Endothelial cell of umbilical vein (primary cell): ENCODE results near the gene RSPH1. TPM values are rescaled to one million over a fixed set of nuclear protein-coding genes. Genes with fewer than 3 reads are reported as not detected.

ENCODE experiments used
- BruUV-seq: library from RNA; stranded (reverse); fragments of 400-500 nt; replicated peaks from 2 replicates; lab custom pipeline; 2021; lab: Mats Ljungman, UMichigan
- CTCF ChIA-PET: fragments of 300-600, 350-600 bp; sonication (Branson Sonifier 250); formaldehyde crosslinking; loops from one replicate; lab custom pipeline; 2021; ENCODE audit warnings: antibody characterized with exemption, inconsistent platforms; lab: Charles Lee
- POLR2A ChIA-PET: fragments of 300-600, 350-600 bp; sonication (Branson Sonifier 250); formaldehyde crosslinking; loops from one replicate; lab custom pipeline; 2021; ENCODE audit warnings: antibody characterized with exemption, inconsistent platforms; lab: Charles Lee
- DNase-seq: peaks from one replicate; pipeline ENCODE4 v3.0.0-alpha.2; 2011; ENCODE audit warnings: low read depth, low spot score
- FAIRE-seq: peaks from 2 replicates; lab custom pipeline; 2011; peaks lifted over from hg19 to GRCh38; lab: Jason Lieb, UNC
- H2AFZ ChIP-seq: 2 replicates; pipeline ENCODE4 v1.6.0; 2012; ENCODE audit warnings: low read depth, low read length, control low read depth, inconsistent platforms
- H3K27ac ChIP-seq: 2 replicates; pipeline ENCODE4 v1.5.1; 2011; ENCODE audit warnings: low read depth, mild to moderate bottlenecking, control low read depth, low read length, moderate library complexity; ENCODE audit not compliant: insufficient read depth
- H3K27me3 ChIP-seq, 2 experiments: 2 replicates each; pipeline versions ENCODE4 v1.6.0 to v1.6.1; 2011; ENCODE audit warnings: low read length in 2 of 2, mixed read lengths in 1 of 2; ENCODE audit not compliant: control insufficient read depth in 2 of 2, insufficient read depth in 2 of 2
- H3K36me3 ChIP-seq, 2 experiments: 2 replicates in 1 of 2; 3 replicates in 1 of 2; pipeline ENCODE4 v1.5.1; 2011; ENCODE audit warnings: low read length in 2 of 2, mild to moderate bottlenecking in 1 of 2, moderate library complexity in 1 of 2; ENCODE audit not compliant: control insufficient read depth in 2 of 2, insufficient read depth in 2 of 2; ENCODE audit errors: extremely low read depth in 1 of 2
- H3K4me1 ChIP-seq: 3 replicates; pipeline ENCODE4 v1.5.1; 2011; ENCODE audit warnings: mild to moderate bottlenecking, low read length; ENCODE audit not compliant: control insufficient read depth, insufficient read depth; ENCODE audit errors: extremely low read depth
- H3K4me2 ChIP-seq: 2 replicates; pipeline ENCODE4 v1.6.1; 2011; ENCODE audit warnings: low read length, control low read depth, mixed read lengths; ENCODE audit not compliant: insufficient read depth
- H3K4me3 ChIP-seq, 3 experiments: fragments of 200-600 bp in 1 of 3; sonication (generic), shearing (Covaris generic) in 1 of 3; replicated peaks in 1 of 3; 2 replicates each; pipeline ENCODE4 v1.5.1; 2011 to 2016; ENCODE audit warnings: control low read depth in 3 of 3, low read length in 3 of 3, mild to moderate bottlenecking in 2 of 3, inconsistent platforms in 1 of 3, low read depth in 1 of 3, moderate library complexity in 1 of 3; ENCODE audit not compliant: insufficient read depth in 1 of 3
- H3K79me2 ChIP-seq: 2 replicates; pipeline ENCODE4 v1.6.0; 2012; ENCODE audit warnings: low read length, inconsistent platforms; ENCODE audit not compliant: control insufficient read depth, insufficient read depth
- H3K9ac ChIP-seq: replicated peaks from 2 replicates; pipeline ENCODE3; 2011; ENCODE audit warnings: low read length, control low read depth; ENCODE audit not compliant: insufficient read depth; ENCODE audit errors: extremely low read depth
- H3K9me1 ChIP-seq: replicated peaks from 3 replicates; pipeline ENCODE4 v1.6.0; 2011; ENCODE audit warnings: mild to moderate bottlenecking, low read length; ENCODE audit not compliant: control insufficient read depth, insufficient read depth; ENCODE audit errors: extremely low read depth
- H3K9me3 ChIP-seq: replicated peaks from 2 replicates; pipeline ENCODE4 v1.5.1; 2012; ENCODE audit warnings: low read length, inconsistent platforms; ENCODE audit not compliant: control insufficient read depth, insufficient read depth
- H4K20me1 ChIP-seq: replicated peaks from 2 replicates; pipeline ENCODE3; 2011; ENCODE audit warnings: mild to moderate bottlenecking, low read length; ENCODE audit not compliant: control insufficient read depth, insufficient read depth; ENCODE audit errors: extremely low read depth
- FOS ChIP-seq: IDR thresholded peaks from 2 replicates; pipeline ENCODE4 v1.6.1; 2011; ENCODE audit warnings: mild to moderate bottlenecking, low read length, moderate library complexity, borderline replicate concordance; ENCODE audit not compliant: insufficient read depth
- MYC ChIP-seq: IDR thresholded peaks from one replicate; pipeline ENCODE4 v1.6.1; 2011; ENCODE audit warnings: mild to moderate bottlenecking, low read depth, low read length
- POLR2A ChIP-seq: IDR thresholded peaks from 2 replicates; pipeline ENCODE4 v1.6.1; 2012; ENCODE audit warnings: low read depth, mild to moderate bottlenecking, control low read depth, low read length
- POLR2AphosphoS5 ChIP-seq: IDR thresholded peaks from 2 replicates; pipeline ENCODE4 v1.6.1; 2012; ENCODE audit warnings: low read depth, mild to moderate bottlenecking, control low read depth, low read length, moderate library complexity; ENCODE audit not compliant: insufficient read depth
- dilution Hi-C: fragments of 300-500 bp; cut with MboI; formaldehyde crosslinking; loops from one replicate; pipeline ENCODE4 v1.15.0; 2019; ENCODE audit warnings: low sequenced_read_pairs; ENCODE audit not compliant: extremely low pct_ligation_motif_present
- intact Hi-C: fragments of 100-400 bp; cut with micrococcal nuclease; formaldehyde crosslinking; loops from one replicate; pipeline ENCODE4 v1.10.0; 2022
- polyA plus RNA-seq, 4 experiments: library from polyadenylated mRNA; depleted of rRNA in 3 of 4; stranded (reverse) in 3 of 4; unstranded in 1 of 4; fragments of >200 nt; gene quantifications; 2 replicates each; pipeline versions ENCODE4 v1.2.1 to v1.2.3, GENCODE V29; 2011 to 2012; ENCODE audit warnings: missing spikeins in 1 of 4
- total RNA-seq: library from RNA; stranded (reverse); gene quantifications from 2 replicates; pipeline ENCODE4 v1.2.3, GENCODE V29; 2021
- TF ChIP-seq, protein P1 (sequence below): IDR thresholded peaks from 2 replicates; pipeline ENCODE4 v1.6.1; 2011; ENCODE audit not compliant: insufficient read depth, insufficient read length

RSPH1 gene
- total and polyA plus RNA-seq, 2 donors (not counting 3 experiments of a cell fraction or from before 2014, with no cell fraction given) = 0.08 TPM; not detected in 1

DNA sequence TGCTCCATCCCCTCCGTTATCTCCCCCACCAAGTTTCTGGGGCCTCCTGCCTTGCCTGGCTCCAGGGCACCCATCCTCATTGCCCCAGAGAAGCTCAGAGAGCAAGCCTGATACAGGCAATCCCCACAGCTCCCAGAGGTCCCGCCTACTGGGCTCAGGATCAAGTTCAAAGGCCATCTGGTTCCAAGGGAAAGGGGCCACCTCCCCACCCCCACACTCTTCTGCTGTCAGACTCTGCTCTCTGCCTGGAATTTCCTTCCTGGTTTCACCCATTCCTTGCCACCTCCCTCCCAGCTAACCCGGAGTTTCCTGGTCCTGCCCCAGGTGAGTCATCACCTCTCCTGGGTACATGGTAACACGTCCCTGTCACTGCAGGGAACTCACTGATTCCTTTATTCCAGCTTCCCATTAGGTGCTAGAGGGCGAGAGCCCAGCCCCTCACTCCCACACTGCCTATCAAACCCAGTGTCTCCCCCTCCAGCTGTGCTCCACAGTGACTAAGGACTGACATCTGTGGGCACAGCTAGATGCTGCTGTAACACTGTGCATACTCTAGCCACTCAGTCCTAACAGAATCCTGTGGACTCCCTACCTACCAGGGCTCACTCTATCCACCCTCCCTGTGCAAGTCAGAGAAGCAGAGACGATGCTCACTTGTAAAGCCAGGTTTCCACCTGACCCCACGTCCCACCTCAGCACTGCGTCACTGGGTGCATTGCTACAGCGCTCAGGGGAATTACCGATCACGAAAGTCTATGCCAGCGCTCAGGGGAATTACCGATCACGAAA lies 21.8 kb downstream of the RSPH1 start:
- Histone ChIP-seq H3K36me3 (no peaks in the 10 kb centered on the region), H3K27ac (no peak overlapping the region), H2AFZ (peak overlapping the region; percentile 64), H3K4me1 (peaks cover 12% of the 10 kb centered on the region), H4K20me1 (no peaks in the 10 kb centered on the region), H3K9me3 (no peaks in the 10 kb centered on the region), H3K27me3 (peaks cover 0 to 7% of the 10 kb centered on the region in 2 experiments), H3K79me2 (no peaks in the 10 kb centered on the region), H3K9ac (no peak overlapping the region), H3K4me2 (peak overlapping the region; percentile 3), H3K4me3 (no peak overlapping the region), H3K9me1 (no peaks in the 10 kb centered on the region)
- peak; percentile 25 for DNase-seq
- ChIA-PET POLR2A (no interaction called here), CTCF (interaction anchor here (0.8 kb wide), 1 partner anchor 21 kb away, joined by 3 read pairs; no protein-coding TSS in a partner anchor)
- intact Hi-C loops (no loop called here), dilution Hi-C loops (no loop called here)
- BruUV-seq = no TSS peak
- peak; percentile 86 for FAIRE-seq
- TF ChIP-seq POLR2AphosphoS5 = peak; percentile 24
- TF ChIP-seq POLR2A = no peak
- peak; percentile 56 for TF ChIP-seq FOS

DNA sequence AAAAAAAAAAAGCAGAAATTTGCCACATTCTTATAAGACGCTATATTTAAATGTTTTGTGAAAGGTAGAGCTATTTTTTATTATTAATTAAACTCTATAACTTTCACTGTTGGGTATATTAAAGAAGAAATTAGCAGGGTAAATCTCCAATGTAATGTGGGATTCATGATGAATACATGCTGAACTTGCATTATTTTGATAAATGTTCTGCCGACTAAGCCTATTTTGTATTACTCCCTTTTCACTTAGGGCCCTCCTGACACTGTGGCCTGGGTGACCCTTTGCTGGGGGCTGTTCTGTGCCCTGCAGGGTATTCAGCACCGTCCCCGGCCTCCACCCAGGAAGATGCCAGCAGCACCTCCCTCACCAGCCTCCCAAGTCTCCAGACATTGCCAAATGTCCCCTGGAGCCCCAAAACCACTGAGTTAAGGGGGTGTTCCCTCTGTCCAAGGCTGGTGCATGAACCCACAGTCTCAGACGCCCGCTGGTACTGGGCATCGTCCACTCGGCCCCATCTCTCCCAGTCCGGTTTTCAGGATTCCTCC lies 22.5 kb downstream of the RSPH1 start:
- no peak for TF ChIP-seq MYC
- TF ChIP-seq, protein P1, sequence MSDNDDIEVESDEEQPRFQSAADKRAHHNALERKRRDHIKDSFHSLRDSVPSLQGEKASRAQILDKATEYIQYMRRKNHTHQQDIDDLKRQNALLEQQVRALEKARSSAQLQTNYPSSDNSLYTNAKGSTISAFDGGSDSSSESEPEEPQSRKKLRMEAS = no peak
- intact Hi-C loops = loop anchor here (1.0 kb wide), 1 partner anchor 45 kb away; no protein-coding TSS in a partner anchor
- Histone ChIP-seq H3K36me3 (no peaks in the 10 kb centered on the region), H3K4me2 (peak overlapping the region; percentile 3), H3K27ac (no peak overlapping the region), H3K4me3 (no peak overlapping the region), H3K9me1 (no peaks in the 10 kb centered on the region), H4K20me1 (no peaks in the 10 kb centered on the region), H3K9me3 (no peaks in the 10 kb centered on the region), H3K79me2 (no peaks in the 10 kb centered on the region), H3K4me1 (peaks cover 12% of the 10 kb centered on the region), H3K9ac (no peak overlapping the region), H3K27me3 (peaks cover 2 to 7% of the 10 kb centered on the region in 2 experiments), H2AFZ (peak overlapping the region; percentile 64)
- POLR2A ChIA-PET = no interaction called here
- DNase-seq = no peak
- BruUV-seq = no TSS peak
- CTCF ChIA-PET = interaction anchor here (0.8 kb wide), 1 partner anchor 22 kb away, joined by 3 read pairs; no protein-coding TSS in a partner anchor
- no peak for FAIRE-seq
- dilution Hi-C loops = no loop called here
